HG02588 (cell line): ENCODE data around the gene C6orf89.
"Not testable (repeated sequence)": the region's sequence is repeated elsewhere in the genome, so short reads cannot be mapped to it uniquely, and the experiment has no call there.

Experiments used
- ATAC-seq: cut with Tn5 transposase; IDR thresholded peaks from one replicate; pipeline ENCODE4 v1.9.1; 2021; ENCODE audit warnings: mild to moderate bottlenecking, moderate library complexity; ENCODE audit not compliant: unreplicated experiment

C6orf89 gene

DNA sequence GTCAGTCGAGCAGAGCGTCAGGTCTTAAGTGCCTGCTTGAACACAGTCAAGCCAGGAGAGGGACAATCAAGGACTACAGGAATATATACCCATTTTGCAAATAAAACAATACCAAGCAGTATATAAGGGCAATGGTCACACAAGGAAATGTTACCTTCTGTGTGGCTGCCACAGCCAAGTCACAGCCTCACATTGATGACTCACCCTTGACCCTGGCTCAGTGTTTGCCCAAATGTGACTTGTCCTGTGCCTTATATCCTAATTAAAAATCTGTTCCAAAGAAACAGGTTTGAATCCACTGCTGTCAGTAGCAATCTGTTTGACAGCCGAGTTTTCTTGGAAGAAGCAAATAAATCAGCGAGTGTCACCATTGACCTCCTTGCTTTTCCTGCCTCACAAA lies 34.3 kb downstream of the C6orf89 start:
- ATAC-seq: no peak

DNA sequence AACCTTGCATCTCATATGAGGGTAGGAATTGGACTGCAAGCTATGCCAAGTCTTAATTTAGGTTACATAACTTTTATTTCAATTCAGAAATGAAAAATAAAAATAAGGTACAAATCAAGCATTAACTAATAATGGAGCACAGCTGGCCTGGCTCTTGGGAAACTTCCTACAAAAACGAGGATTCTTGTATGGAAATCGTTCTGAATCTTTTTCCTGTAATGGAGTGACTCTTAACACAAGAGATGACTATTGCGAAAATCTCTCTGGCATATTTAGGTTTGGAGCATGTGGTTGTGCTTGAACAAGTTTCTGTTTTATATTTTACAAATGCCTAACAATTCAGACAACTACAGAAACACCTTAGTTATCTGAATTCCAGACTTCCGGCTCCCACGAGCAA lies 34.8 kb downstream of the C6orf89 start:
- no peak for ATAC-seq

DNA sequence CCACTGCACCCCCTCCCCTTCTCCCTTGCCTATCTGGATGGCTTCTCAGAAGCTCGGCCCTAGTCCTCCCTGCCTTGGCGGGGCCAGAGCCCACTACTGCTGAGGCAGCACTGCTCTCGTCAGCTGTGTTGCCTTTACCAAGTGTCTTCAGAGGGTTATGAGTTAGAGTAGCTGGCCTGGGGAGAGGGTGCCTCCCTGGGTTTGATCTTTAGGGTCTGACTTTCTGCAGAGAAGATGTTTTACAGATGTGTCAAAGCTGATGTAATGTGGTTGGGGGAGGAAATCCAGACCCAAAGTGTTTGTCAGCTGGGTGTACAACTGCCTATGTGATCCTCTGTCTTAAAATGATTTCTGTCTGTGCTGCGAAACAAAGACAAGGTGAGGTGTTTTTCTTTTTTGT lies 38.4 kb downstream of the C6orf89 start:
- ATAC-seq: no peak

- ATAC-seq: no peak
Observed at GRCh38 chr6:36924778-36925374, 39.1 kb downstream of the C6orf89 start.

DNA sequence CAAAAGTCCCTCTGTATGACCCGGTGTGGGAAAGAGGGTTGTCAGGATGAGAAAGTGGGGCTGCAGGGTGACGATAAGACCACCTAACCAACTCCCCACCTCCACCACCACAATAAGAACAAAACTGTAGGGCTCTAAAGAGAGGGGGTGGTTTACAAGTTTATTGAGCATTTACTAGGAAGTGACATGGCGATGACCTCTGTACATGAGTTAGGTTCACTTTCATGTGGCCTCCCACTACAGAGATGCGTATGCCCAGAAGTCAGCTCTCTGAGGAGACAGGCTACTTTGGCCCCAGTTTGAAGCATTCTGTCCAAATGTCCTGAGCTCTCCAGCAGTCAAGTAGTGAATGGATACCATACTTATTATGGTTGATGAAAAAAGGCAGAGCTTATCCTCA lies 40.1 kb downstream of the C6orf89 start:
- no peak for ATAC-seq

- no peak for ATAC-seq
Observed at GRCh38 chr6:36926708-36927513, 41.2 kb downstream of the C6orf89 start.

- ATAC-seq: no peak
Observed at GRCh38 chr6:36927691-36928546, 42.2 kb downstream of the C6orf89 start.

DNA sequence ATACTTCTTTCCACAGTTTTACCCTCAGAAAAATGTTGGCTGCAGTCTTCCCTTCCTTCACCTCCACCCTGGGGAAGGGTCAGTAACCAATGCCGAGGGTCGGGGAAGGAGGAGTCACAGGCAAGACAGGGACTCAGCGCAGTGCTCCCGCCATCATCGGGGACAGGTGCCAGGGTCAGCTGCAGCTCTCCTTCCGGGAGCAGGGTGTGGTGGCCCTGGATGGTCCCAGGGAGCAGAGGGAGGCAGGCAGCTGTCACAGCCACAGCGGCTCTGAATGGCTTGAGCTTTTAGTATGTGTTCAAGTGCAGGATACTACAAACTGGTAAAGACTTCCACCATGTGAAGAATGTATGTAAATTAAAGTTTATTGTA lies 42.8 kb downstream of the C6orf89 start:
- ATAC-seq: no peak

- no peak for ATAC-seq
Observed at GRCh38 chr6:36929152-36929551, 43.4 kb downstream of the C6orf89 start.

- no peak for ATAC-seq
Observed at GRCh38 chr6:36929607-36930006, 43.9 kb downstream of the C6orf89 start.

- no peak for ATAC-seq
Observed at GRCh38 chr6:36930483-36930882, 44.7 kb downstream of the C6orf89 start.

DNA sequence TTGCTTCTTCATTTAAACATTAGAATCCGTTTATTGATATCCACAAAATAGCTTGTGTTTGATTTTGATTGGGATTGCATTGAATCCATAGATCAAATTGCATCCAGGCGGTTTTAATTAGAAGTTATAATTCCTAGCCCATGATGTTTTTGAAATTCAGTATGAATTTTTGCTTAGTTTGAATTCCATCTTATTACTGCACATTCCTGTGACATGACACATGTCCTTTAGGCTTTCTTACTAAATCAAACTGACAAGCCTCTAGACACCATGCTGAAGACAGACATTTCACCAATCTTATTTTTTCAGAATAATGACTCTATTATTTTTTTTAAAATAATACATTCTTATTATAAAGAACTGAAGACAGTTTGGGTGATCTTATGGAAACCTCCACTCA lies 47.4 kb downstream of the C6orf89 start:
- ATAC-seq: no peak

- no peak for ATAC-seq
Observed at GRCh38 chr6:36933519-36933918, 47.8 kb downstream of the C6orf89 start.

GRCh38 chr6:36934901-36935300 lies 49.1 kb downstream of the C6orf89 start:
- ATAC-seq: no peak

DNA sequence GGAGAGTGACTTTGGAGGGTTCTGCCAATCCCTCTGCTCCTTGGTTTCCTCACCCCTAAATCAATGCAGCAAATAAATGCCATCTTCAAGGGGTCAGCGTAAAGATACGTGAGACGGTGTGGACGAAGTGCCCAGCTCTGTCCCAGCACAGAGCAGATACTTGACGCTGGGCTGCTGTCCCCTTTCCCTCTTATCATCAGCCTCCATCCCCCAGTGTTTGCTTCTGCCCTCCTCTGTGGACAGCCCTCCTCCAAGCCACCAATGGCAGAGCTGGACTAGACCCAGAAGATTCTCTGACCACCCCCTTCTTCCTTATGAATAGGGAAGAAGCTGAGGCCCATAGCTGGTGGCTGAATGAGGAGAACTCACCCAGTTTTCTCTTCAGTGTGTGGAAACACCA lies 51.1 kb downstream of the C6orf89 start:
- no peak for ATAC-seq

DNA sequence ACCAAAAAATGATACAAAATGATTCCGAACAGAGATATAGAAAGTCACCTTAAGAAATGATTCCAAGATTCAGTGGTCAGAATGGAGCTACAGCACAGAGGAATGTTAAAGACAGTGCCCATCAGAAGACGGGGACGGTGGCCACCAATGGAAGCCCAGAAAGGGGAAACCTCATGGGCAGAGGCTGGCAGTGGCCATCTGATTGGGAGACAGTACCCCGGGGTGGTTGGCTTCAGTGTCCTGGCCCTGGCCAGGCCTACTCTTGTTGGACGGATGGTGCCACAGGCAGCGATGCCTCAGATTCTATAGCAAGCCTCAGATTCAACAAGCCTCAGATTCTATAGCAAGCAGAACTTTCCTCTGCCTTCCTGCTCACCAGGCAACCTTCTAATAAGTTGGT lies 52.1 kb downstream of the C6orf89 start:
- no peak for ATAC-seq

DNA sequence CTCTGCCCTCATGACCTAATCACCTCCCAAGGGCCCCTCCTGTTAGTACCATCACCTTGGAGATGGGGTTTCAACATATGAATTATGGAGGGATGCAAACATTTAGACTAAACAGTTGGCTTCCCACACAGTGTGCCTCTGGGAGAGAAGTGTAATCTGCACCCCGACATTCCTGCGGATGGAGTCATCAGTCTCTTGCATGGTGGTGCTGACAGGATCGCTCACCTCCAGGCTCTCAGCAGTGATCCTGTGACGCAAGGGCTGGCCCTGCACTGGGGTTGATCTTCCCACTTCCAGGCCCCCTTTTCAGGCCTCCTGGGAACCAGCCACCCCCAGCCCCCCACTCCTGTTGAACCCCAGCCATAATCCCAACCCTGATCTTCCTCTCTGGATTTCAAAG lies 52.8 kb downstream of the C6orf89 start:
- no peak for ATAC-seq

DNA sequence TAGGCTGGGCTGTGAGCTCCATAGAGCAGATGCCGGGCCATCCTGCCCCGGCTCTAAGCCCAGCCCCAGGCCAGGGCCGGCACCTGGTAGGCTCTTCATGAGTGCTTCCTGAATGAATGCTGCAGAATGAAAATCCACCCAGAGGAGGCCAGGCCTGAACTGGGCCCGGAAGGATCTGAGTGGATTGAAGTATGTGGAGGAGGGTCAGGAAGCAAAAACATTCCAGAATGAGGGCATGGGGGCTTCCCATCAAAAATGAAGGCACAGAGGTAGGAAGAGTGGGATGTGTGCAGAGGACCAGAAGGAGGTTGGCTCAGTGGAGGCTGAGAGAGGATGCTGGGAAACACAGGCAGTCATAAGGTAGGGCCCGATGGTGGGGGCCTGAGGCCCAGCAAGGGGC lies 53.3 kb downstream of the C6orf89 start:
- not testable (repeated sequence) for ATAC-seq

GRCh38 chr6:36940027-36940426 lies 54.3 kb downstream of the C6orf89 start:
- no peak for ATAC-seq

- not testable (repeated sequence) for ATAC-seq
Observed at GRCh38 chr6:36941561-36941960, 55.8 kb downstream of the C6orf89 start.

- ATAC-seq: not testable (repeated sequence)
Observed at GRCh38 chr6:36942329-36942728, 56.6 kb downstream of the C6orf89 start.

- no peak for ATAC-seq
Observed at GRCh38 chr6:36944650-36945049, 58.9 kb downstream of the C6orf89 start.
